Activated T-helper 9 cell treated with anti-CD3 and anti-CD28 coated beads, Interleukin-2, amount 50 U/mL, for 16 hours (primary cell): ENCODE results near the gene SPINK8.
"Not testable (repeated sequence)": the region's sequence is repeated elsewhere in the genome, so short reads cannot be mapped to it uniquely, and the experiment has no call there.

Experiments used
- DNase-seq: peaks from one replicate; pipeline ENCODE4 v3.0.0-alpha.2; 2020; ENCODE audit warnings: low read depth

Gene SPINK8

DNA sequence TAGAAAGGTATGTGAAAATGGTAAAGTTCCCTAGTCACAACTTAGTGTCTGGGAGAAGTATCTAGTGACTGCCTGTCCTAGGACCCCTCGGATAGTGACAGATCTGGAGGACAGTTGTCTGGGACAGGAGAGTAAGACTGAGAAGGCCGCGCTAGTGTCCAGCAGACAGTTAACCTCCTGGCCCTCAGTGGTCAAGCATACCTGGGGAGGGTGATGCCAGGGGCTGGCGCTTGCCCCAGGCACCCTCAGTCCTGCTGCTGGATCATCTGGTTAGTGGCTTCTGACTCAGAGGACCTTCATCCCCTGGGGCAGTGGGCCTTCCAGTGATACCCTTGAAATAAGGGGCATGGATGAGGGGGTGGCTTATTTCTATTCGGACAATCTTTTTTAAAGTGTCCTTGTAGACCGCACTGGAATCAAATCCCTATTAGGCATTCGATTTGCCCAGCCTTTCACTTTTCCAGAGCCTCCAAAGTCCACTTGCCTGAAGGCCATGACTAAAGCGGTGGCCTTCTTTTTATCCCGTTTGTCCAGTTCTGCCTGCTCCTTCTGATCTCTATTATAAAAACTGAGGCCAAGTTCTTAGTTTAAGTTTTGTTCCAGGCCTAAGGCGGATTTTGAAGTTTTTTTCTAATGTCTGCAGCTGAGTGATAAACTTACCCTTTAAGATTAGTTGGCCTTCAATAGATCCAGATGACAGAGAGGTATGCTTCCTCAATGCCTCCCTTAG lies 1.6 kb downstream of the SPINK8 start:
- DNase-seq = not testable (repeated sequence)

DNA sequence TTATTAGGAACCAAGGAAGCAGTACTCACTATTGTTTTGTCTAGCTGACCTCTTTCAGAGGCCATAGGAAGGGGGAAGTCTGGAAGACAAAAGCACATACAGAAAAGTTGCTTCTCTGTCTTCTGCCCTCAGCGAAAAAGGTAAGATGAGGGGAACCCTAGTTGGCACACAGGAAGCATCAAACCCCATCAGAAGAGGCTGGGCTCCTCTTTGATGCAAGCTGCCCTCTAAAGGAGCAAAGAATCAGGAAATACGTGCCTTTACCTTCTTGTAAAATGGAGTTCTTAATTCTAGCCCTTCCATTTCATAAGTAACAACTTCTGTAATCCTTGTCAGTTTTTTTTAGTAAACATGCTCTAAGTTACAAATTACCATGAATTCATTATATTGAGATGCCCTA lies 12.5 kb downstream of the SPINK8 start:
- no peak for DNase-seq

DNA sequence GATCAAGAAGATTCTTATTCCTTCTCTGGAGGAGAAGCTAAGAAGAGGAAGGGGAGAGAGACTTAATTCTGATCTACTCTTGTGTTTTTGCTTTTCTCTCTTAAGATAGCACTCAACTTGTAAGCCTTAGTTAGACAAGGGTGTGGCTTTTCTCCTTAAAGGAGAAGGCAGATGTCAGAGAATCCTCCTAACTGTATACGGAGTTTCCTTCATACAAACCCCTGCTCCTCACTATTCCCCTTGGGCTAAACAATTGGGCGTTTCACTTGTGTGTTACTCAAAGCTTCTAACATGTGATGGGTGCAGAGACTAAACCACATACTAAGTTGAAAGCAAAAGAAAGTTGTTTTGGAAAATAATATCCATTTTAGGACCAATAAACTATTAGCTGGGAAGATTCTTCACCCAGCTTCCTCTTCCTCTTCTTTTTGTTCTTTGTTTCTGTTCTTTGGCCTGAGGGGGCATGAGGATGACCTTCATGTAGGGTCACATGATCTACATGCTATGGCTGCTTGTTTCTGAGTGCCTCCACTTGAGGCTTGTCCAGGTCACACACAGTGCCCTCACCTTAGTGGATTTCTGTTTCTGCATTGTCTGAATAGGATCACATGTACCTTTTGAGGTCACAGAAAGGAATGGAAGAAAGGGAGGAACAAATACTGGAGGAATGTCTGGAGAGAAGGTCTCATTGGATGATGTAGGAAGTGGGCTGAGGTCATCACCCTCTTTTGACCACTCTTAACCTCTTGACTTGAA lies 14.6 kb downstream of the SPINK8 start:
- DNase-seq = no peak

DNA sequence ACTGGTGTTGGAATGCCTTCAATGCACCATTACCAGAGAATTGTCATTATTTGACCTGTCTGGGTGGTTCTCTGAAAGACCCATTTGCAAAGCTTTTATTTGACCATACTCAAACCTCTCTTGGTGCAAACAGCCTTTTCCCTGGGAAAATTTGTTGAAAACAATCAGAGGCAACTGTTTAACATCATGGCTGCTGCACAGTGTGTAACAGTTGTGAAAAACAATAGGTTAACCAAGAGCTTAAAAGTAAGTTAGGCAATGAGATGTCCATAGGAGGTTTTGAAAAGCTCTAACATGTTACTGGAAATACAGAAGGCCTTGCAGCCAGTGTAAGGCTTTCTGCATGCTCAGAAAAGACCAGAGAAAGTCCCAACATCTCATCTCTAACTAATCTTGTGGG lies 18.9 kb downstream of the SPINK8 start:
- no peak for DNase-seq

DNA sequence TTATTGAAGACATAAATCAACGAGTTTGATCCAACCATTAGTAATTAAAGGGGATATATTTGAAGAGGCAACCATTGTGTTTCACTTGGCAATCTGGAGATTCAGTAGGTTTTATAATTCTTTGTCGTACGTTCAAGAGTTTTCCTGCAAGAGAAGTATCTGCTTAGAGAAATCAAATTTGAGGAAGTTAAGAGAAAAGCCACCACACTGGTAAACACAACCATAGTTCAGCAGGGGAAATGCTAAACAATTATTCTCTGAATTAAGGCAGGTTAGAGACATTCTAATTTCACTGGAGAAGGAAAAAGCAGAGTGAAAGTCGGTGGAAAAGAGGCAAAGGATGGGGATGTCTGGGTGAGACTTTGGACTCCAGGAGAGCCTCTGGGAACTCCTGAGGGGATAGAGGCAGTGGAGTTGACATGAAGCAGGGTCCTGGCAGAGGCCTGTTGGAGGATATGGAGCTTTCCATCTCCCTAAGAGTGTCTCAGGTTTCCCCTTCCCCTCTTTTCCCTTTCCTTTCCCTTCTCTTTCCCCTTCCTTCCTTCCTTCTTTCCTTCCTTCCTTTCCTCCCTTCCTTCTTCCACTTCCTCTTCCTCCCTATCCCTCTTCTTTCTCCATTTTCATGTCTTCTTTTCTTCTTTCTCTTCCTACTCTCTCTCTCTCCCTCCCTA lies 26.5 kb downstream of the SPINK8 start:
- DNase-seq = no peak

DNA sequence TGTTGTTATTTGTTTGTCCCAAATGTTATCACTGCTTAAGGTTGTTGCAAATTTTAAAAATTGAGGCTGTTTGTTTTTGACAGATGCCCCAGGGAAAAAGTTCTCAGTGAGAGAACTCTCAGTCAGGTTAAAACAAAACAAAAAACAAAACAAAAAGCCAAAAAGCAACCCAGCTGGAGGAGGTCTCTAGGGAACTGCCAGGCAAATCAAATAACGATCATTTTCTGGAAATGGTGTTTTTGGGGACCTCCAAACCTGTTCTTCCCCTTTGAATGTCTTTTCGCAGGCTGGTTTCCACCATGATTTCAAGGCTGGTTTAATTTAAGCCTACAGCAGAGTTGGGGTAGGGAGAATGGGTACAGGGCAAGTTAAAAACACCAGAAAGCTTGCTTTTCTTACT lies 27.2 kb downstream of the SPINK8 start:
- no peak for DNase-seq

DNA sequence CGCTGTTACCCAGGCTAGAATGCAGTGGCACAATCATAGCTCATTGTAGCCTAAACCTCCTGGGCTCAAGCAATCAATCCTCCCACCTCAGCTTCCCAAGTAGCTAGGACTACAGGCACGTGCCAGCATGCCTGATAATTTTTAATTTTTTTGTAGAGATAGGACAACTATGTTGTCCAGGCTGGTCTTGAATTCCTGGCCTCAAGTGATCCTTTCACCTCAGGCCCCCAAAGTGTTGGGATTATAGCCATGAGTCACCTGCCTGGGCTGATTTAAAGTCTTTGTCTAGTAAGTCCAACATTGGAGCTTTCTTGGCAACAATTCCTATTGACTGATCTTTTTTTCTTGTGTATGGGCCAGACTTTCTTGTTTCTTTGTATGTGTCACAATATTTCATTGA lies 28.1 kb downstream of the SPINK8 start:
- no peak for DNase-seq

DNA sequence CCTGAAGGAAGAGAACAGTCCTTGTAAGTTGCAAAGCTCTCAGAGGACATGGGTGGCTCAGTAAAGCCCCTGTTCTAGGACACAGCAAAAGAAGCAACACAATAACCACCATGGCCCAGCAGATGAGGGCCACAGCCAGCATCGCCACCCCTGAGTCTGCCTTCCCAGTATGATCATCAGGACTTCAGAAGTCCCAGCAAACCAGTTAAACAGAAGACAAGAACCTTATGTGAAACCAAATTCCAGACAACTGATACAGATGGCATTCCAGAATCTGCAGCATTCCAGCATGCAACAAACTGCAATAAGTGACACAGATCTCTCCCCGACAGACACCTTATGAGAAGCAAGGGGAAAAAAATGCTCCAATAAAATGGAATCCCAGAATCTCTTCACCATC lies 30.4 kb downstream of the SPINK8 start:
- no peak for DNase-seq

DNA sequence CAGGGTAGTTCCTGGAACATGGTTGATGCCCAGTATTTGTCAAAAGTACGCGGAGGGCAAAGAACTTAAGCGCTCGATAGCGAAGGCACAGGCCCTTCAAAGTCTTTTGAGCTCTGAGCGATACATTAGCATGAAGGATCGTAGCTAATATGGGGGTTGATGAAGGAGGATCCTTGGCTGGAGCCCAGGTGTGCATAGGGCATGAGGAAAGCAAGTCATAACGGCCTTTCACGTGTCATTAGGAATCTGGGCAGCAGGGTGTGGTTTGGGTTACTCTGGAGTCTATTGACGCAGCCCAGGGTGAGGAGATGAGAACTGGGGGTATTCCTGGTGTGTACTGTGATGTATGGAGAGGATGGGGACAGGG lies 31.7 kb downstream of the SPINK8 start:
- no peak for DNase-seq

DNA sequence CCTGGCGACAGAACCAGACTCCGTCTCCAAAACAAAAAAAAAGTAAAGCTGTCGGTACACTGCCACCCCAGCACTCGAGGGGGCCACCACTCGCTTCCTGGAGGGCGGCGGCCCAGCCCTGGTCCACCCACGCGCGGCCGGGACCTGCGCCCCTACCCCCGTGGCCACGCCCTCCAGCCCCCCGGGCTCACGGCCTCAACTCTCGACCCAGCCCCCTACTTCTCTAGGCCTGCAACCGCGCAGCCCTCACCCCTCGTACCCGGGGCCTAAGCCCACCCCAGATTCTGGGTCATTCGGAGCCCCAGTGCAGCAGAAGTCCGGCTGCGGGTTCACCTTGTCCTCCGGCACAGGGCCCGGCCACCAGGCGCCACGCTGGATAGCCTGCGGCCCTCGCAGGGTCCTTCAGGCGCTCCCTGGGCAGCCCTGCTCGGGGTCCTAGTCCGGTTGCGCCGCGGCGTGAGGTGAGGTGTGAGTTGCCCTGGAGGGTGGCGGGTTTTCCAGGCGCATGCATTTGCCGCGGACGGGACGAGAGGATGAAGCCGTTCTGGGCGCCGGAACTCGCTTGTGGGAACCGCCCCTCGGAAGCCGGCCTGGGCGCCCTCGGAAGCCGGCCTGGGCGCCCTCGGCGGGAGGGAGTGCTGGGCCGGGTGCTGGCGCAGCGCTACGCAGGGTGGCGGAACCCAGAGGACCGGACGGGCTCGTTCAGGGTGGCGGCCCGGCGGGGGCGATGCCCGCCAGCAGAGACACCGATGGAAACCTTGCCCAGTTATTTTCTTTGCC lies 32.3 kb downstream of the SPINK8 start, which contains the start of gene NME6:
NME6 (minus strand) TSS at position 348 of the 780 bp plus-strand sequence.
- peak; percentile 87 for DNase-seq

DNA sequence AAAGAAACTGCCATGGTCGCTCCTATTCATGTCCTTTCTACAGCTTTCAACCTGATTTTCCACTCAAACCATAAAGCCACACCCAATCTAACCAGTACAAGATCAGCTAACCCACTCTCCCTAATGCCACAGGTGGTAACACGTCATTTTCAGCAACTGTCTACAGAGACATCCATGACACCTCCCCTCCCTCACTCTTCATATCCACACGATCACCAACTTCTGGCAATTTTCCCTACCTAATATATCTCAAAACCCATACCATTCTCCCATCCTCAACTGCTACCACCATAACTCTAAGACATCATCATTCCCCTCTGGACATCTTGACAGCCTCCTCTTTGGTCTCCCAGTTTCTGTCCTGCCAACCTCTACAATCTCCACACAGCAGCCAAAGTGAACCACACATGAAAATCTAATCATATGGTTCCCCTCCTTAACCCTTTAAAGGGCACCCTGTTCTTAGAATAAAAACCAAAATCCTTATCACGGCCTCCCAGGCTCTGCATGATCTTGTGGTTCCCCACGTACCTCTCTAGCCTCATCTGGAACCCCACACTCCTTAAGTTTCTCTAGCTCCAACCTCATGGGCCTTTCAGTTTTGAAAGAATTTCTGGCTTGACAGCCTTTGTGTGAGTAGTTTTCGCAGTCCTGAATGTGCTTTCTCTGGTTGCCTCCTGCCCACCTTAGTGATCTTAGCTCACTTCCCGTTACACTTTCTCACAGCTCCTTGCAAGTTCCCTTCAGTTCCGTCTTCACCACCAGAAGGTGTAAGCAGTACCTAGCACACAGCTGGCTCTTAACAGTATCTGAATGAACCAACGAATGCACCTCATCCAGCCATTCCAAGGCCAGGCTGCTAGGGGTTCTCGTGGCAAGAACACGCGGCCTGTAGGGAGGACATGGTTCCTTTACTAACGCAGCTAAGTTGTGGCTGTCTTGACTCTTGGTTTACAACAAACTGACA lies 33.4 kb downstream of the SPINK8 start:
- no peak for DNase-seq

DNA sequence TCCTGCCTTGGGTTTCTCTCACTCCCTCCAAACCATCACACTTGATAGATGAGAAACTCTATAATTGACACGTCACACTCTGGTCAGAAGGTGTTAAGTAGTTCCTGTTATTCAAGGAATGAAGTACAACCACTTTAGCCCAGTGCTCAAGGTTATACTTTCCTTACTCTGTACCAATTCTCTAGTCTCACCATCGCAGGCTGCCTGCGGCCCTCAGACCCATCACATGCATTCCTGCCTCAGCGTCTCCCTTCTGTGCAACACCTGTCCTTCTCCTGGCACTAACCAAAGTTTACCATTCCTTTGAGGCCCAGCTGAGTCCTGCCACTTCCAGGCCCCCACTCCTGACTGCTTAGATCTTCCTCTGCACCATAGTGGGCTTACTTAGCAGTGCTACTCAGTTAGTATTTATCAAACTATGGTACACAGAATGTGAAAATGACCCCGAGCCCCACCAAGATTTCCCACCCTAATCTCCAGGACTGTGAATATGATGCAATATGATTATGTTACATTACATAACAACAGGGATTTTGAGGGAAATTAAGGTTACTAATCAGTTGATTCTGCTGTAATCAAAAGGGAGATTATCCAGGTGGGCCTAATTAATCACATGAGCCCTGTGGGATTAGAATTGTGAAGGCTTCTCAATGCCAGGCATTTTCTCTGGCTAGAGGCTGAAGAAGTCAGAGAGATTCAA lies 36.2 kb downstream of the SPINK8 start:
- no peak for DNase-seq

DNA sequence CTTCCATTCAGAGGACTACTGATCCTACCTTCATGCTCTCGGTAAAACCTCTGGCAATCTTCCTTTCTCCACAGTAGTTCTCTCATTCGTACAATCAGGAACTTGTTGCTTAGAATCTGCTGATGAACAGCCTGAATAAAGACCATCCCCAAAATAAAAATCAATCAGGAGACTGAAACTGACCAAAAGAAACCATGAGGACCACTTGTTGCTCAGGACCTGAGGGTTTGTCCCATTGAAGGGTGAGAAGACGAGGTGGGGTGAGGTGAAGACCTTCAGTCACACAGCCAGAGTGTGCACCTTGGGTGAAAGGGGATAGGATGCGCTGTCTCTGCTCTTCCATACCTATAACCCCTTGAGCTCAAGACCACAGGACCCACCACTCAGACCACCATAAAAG lies 36.8 kb downstream of the SPINK8 start:
- no peak for DNase-seq

DNA sequence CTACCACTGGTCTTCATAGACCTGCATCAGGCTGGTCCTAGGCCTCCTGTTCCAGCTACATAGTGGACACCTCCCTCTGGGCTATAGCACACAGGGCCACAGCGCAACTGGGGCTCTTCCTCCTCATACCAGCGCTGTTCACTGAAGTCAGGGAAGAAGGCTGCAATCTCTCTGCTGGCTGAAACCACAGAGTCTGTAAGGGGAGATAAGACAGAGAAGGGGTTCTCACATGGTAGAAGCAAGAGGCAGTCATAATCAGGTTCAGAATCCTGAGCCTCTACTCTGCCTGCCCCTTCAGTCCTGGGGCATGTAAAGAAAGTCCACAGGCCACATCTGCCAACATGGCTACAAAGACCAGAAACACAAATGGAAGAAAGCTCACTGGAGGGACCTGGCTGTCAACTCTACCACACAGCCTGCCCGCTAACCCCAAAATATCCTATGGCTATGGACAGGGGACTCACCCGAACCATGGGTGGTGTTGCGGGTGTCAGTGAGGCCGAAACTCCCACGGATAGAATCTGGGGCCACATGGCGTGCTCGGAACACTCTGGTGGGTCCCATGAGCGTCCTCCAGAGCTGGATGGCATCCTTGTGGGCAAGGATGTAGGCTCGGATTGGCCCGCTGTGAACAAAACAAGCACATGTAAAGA lies 38.7 kb downstream of the SPINK8 start:
- no peak for DNase-seq

DNA sequence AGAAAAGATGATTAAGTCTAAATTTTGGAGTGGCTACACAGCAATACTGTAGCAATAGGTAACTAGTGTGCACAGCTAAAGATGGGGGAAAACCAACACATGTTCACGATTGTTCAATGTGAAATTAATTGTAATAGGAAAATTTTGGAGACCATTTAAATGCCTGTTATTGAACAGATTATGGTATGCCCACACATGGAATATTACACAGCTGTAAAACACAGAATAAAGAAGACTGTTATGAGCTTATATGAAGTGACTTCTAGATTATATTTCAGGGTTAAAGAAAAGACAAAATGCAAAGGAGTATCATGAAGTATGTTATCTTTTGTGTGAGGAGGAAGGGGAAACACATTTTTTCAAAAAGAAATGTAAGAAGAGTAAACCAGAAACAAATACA lies 43.8 kb downstream of the SPINK8 start:
- no peak for DNase-seq

DNA sequence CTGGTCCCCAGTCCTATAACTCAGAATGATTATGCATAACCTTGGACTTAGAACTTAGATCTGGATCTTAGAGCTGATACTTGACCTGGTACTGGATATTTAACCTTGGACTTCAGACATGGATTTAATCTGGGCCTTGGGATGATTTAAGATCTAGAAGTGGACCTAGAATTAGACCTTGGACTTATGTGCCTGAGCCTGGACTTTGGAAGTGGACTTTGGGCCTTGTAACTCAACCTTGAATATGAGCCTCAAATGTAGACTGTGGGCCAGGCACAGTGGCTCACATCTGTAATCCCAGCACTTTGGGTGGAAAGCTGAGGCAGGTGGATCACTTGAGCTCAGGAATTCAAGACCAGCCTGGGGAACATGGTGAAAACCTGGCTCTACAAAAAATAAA lies 46.4 kb downstream of the SPINK8 start:
- DNase-seq = no peak

DNA sequence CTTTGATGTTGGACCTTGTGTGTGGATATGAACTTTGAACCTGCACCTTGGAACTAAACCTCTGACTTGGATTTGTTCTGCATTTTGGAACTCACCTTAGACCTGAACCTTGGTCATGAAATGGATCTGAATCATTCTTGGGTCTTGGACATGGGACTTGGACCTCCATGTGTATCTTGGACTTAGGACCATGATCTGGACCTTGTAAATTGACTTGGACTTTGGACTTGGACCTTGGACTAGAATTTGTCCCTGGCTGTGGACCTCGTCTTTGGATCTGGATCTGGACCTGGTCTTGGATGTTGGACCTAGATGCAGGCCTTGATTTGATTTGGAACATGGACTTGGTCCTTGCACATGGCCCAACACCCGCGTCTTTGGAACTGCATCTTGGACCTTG lies 47.2 kb downstream of the SPINK8 start:
- DNase-seq = no peak

DNA sequence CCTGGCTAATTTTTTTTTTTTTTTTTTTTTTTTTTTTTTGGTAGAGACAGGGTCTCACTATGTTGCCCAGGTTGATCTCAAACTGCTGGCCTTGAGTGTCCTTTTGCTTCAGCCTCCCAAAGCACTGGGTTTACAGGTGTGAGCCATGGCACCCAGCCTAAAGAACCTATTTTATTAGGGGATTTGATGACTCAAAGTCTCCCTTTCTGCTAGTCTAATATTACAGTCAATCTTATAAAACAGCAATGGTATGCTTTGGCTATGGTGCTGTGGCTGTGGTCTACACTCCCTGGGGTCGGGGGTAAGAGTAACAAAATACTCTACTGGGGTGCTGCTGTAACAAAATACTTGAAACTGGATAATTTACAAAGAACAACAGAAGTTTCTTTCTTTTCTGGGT lies 47.8 kb downstream of the SPINK8 start:
- DNase-seq = no peak

DNA sequence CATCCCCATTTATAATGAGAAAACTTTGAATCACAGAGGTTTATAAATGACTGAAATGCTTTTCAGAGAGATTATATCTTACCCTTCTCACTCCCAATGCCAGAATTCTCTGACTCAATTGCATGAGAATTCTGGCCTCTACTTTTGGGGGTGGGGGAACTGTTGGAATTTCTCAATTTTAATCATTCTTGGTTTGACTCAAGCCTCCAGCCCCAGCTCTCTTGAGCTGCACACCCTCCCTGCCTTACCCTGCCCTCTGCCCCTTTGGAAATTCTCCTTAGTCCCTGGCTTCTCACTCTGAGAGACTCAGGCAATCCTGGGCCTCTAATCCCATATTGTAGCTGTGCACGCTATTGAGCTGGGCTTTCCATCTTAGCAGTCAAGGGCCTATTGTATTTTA lies 48.3 kb downstream of the SPINK8 start:
- DNase-seq = no peak

DNA sequence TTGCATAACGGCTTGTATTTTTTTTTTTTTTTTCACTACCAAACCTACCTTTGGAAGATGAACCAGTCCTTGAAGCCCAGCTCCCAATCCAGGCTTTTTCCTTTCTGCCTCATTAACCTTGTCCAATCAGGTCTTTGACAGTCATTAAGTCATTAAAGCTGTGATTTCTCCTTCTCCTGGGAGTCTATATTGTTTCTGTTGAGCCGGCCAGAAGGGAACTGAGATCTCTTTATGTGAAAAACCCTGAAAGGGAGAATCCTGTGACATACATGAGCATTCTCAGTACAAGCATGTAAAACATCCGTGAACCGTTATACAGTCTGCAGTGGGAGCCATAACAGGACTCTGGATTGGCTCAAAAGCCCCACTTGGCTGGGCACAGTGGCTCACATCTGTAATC lies 52.6 kb downstream of the SPINK8 start:
- no peak for DNase-seq
